ENCODE measurements around the gene HEATR3.

DNA sequence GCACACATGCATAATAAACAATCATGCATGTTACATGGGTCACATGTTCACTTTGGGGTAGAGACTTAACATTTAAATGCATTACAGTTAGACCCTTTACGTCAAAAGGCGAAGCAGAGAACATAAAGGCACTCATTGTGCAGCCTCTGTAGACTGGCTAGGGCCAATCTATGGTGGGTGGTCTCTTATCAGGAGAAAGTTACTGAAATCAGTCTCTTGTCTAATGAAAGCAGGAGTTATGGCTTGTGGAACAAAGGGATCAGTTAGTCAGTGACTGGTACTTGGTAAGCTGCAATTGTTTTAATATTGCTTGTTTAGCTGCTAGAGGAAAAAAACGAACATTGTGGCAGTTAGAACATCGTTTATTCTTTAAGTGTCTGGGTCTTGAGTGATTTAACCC is 42.1 kb upstream of the HEATR3 start:
- TF ChIP-seq ZBTB7A (CRISPR knock-in tag; IDR thresholded peaks at IDR 0.05) (no peak), RAD21 (CRISPR knock-in tag; IDR thresholded peaks at IDR 0.05) (no peak), NR3C1 (CRISPR knock-in tag; IDR thresholded peaks at IDR 0.05) (no peak)

Data from HepG2 (cell line).